OCI-LY3 (cell line): ENCODE measurements around the gene DGCR6L.
"Not testable (repeated sequence)": the region's sequence is repeated elsewhere in the genome, so short reads cannot be mapped to it uniquely, and the experiment has no call there.

Experiments used
- EZH2phosphoT487 ChIP-seq: fragments of 200-600 bp; shearing (Covaris generic); IDR thresholded peaks from 2 replicates; pipeline ENCODE4 v1.6.1; 2018; ENCODE audit warnings: antibody characterized with exemption, mixed run types, low read depth
- TF ChIP-seq, protein P1 (sequence below): fragments of 200-600, 300-600 bp; sonication (generic); IDR thresholded peaks from 2 replicates; pipeline ENCODE4 v1.5.1; 2014; ENCODE audit warnings: antibody characterized with exemption, low read length, low read depth

DNA sequence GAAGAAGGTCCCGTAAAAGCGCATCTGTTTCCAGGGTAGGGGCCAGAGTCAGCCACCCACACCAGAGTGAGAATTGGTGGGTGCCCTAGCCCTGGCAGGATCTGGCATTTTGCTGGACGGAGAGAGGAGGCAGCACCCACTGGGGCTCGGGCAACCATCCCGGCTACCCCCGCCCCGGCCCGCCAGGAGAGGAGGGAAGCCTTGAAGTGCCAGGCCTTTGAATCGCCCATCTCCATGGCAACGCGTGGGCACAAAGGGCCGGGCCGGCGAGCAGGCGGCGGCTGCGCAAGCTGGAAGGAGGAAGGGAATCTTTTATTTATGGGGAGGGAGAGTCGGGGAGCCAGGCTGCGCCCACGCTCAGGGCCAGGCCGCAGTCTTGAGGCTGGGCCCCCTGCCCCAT, 39.7 kb downstream of the DGCR6L start:
- TF ChIP-seq, protein P1, sequence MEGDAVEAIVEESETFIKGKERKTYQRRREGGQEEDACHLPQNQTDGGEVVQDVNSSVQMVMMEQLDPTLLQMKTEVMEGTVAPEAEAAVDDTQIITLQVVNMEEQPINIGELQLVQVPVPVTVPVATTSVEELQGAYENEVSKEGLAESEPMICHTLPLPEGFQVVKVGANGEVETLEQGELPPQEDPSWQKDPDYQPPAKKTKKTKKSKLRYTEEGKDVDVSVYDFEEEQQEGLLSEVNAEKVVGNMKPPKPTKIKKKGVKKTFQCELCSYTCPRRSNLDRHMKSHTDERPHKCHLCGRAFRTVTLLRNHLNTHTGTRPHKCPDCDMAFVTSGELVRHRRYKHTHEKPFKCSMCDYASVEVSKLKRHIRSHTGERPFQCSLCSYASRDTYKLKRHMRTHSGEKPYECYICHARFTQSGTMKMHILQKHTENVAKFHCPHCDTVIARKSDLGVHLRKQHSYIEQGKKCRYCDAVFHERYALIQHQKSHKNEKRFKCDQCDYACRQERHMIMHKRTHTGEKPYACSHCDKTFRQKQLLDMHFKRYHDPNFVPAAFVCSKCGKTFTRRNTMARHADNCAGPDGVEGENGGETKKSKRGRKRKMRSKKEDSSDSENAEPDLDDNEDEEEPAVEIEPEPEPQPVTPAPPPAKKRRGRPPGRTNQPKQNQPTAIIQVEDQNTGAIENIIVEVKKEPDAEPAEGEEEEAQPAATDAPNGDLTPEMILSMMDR, result not testable (repeated sequence)
- TF ChIP-seq EZH2phosphoT487, result not testable (repeated sequence)
